ENCODE results near the gene KRT85.

Gene KRT85

DNA sequence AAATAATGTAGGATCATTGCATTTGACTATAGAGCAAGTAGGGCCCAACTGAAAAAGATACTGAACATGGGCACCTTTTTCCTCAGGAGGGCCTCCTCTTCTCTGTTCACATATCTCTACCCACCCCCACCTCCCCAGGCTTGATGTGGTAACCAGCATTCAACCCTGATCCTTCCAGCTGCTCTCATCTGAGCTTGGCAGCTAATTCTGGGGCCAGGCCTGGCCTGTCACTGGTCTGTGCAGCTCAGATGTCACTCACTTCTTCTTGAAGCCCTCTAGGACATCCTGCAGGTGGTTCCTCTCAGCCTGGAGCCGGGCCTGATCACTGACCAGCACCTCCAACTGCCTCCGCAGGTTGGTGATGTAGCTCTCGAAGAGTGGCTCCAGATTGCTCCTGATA lies 16.1 kb upstream of the KRT85 start:
- Histone ChIP-seq H3K79me2 (ENCODE audit: insufficient read depth, low read length) (no peaks in the 10 kb centered on the region), H3F3A (ENCODE audit: low read depth) (no peaks in the 10 kb centered on the region), H4K20me1 (ENCODE audit: insufficient read depth, low read length, poor library complexity, severe bottlenecking) (no peaks in the 10 kb centered on the region), H2AFZ (ENCODE audit: low read length) (no peak overlapping the region), H3K4me3 (ENCODE audit: low read length, poor library complexity, severe bottlenecking) (no peak overlapping the region), H3K4me2 (ENCODE audit: low read depth, low read length, poor library complexity, severe bottlenecking) (no peak overlapping the region), H3K27me3 (ENCODE audit: insufficient read depth, low read length, poor library complexity, severe bottlenecking) (no peaks in the 10 kb centered on the region), H3K9me3 (ENCODE audit: insufficient read depth, low read depth, low read length) (no peaks in the 10 kb centered on the region), H3K4me1 (ENCODE audit: insufficient read depth, low read length, poor library complexity, severe bottlenecking) (peaks cover 6% of the 10 kb centered on the region), H3K36me3 (ENCODE audit: insufficient read depth, low read length) (no peaks in the 10 kb centered on the region), H3K9me2 (replicated peaks; ENCODE audit: low read depth, low read length) (no peaks in the 10 kb centered on the region), H3K9ac (ENCODE audit: low read depth, low read length, poor library complexity, severe bottlenecking) (no peak overlapping the region)
- TF ChIP-seq EZH2phosphoT487 (IDR thresholded peaks at IDR 0.05; ENCODE audit: borderline replicate concordance) (no peak), CTCF (conservative IDR thresholded peaks at IDR 0.05; ENCODE audit: low read length) (no peak)

GRCh38 chr12:52382854-52383253 lies 15.6 kb upstream of the KRT85 start:
- Histone ChIP-seq H3K4me1 (ENCODE audit: insufficient read depth, low read length, poor library complexity, severe bottlenecking) (peaks cover 6% of the 10 kb centered on the region), H4K20me1 (ENCODE audit: insufficient read depth, low read length, poor library complexity, severe bottlenecking) (no peaks in the 10 kb centered on the region), H3K9me2 (replicated peaks; ENCODE audit: low read depth, low read length) (no peaks in the 10 kb centered on the region), H3K4me3 (ENCODE audit: low read length, poor library complexity, severe bottlenecking) (no peak overlapping the region), H3F3A (ENCODE audit: low read depth) (no peaks in the 10 kb centered on the region), H3K9me3 (ENCODE audit: insufficient read depth, low read depth, low read length) (no peaks in the 10 kb centered on the region), H3K9ac (ENCODE audit: low read depth, low read length, poor library complexity, severe bottlenecking) (no peak overlapping the region), H3K4me2 (ENCODE audit: low read depth, low read length, poor library complexity, severe bottlenecking) (no peak overlapping the region), H3K36me3 (ENCODE audit: insufficient read depth, low read length) (no peaks in the 10 kb centered on the region), H3K79me2 (ENCODE audit: insufficient read depth, low read length) (no peaks in the 10 kb centered on the region), H3K27me3 (ENCODE audit: insufficient read depth, low read length, poor library complexity, severe bottlenecking) (no peaks in the 10 kb centered on the region), H2AFZ (ENCODE audit: low read length) (no peak overlapping the region)
- no peak for TF ChIP-seq EZH2phosphoT487 (IDR thresholded peaks at IDR 0.05; ENCODE audit: borderline replicate concordance)
- TF ChIP-seq CTCF (conservative IDR thresholded peaks at IDR 0.05; ENCODE audit: low read length), result no peak

DNA sequence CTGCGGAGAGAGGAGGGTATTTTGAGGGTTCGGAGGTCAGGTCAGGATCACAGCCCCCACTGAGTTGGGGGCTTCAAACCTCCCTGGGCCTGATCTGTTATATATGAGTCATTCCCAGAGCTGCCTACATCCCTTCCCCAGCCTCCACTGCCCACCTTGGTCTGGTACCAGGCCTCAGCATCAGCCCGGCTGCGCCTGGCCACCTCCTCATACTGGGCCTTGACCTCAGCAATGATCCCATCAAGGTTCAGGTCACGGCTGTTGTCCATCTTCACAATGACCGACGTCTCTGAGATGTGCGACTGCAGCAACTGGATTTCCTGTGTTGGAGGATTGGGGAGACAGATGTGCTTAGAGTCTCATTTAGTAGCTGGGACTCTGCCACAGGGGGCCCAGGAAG lies 13.9 kb upstream of the KRT85 start:
- no peaks in the 10 kb centered on the region for H3K79me2 ChIP-seq (ENCODE audit: insufficient read depth, low read length)
- H3K27me3 ChIP-seq (ENCODE audit: insufficient read depth, low read length, poor library complexity, severe bottlenecking), result no peaks in the 10 kb centered on the region
- no peak overlapping the region for H2AFZ ChIP-seq (ENCODE audit: low read length)
- no peaks in the 10 kb centered on the region for H3K9me3 ChIP-seq (ENCODE audit: insufficient read depth, low read depth, low read length)
- no peaks in the 10 kb centered on the region for H3K36me3 ChIP-seq (ENCODE audit: insufficient read depth, low read length)
- H3K9me2 ChIP-seq (replicated peaks; ENCODE audit: low read depth, low read length), result no peaks in the 10 kb centered on the region
- H3K4me1 ChIP-seq (ENCODE audit: insufficient read depth, low read length, poor library complexity, severe bottlenecking), result peaks cover 6% of the 10 kb centered on the region
- no peak overlapping the region for H3K4me3 ChIP-seq (ENCODE audit: low read length, poor library complexity, severe bottlenecking)
- no peaks in the 10 kb centered on the region for H4K20me1 ChIP-seq (ENCODE audit: insufficient read depth, low read length, poor library complexity, severe bottlenecking)
- H3K4me2 ChIP-seq (ENCODE audit: low read depth, low read length, poor library complexity, severe bottlenecking), result no peak overlapping the region
- H3K9ac ChIP-seq (ENCODE audit: low read depth, low read length, poor library complexity, severe bottlenecking), result no peak overlapping the region
- no peak for TF ChIP-seq EZH2phosphoT487 (IDR thresholded peaks at IDR 0.05; ENCODE audit: borderline replicate concordance)
- no peak for TF ChIP-seq CTCF (conservative IDR thresholded peaks at IDR 0.05; ENCODE audit: low read length)
- no peaks in the 10 kb centered on the region for H3F3A ChIP-seq (ENCODE audit: low read depth)
